ENCODE data around the gene LMO1. TPM values are rescaled to one million over a fixed set of nuclear protein-coding genes. Genes with fewer than 3 reads are reported as not detected.

The LMO1 gene
- total and polyA plus RNA-seq, 2 of the 13 experiments (the other 11 are each of a cell fraction or from before 2014, with no cell fraction given): not detected

GRCh38 chr11:8249482-8249881, 14.2 kb downstream of the LMO1 start (continued):
- TF ChIP-seq POGK (CRISPR knock-in tag; conservative IDR thresholded peaks at IDR 0.05) (no peak), ZNF484 (CRISPR knock-in tag; IDR thresholded peaks at IDR 0.05; ENCODE audit: borderline replicate concordance, low read depth) (no peak), USF2 (IDR thresholded peaks at IDR 0.05; ENCODE audit: low read depth, low read length) (no peak), USF2 (CRISPR knock-in tag; IDR thresholded peaks at IDR 0.05; ENCODE audit: borderline replicate concordance) (no peak), KDM5B (CRISPR knock-in tag; IDR thresholded peaks at IDR 0.05; ENCODE audit: borderline replicate concordance) (no peak), FOXO4 (CRISPR knock-in tag; conservative IDR thresholded peaks at IDR 0.05) (no peak), TOE1 (CRISPR knock-in tag; IDR thresholded peaks at IDR 0.05) (no peak), HNRNPLL (IDR thresholded peaks at IDR 0.05; ENCODE audit: low read depth, low read length, poor library complexity, severe bottlenecking) (no peak), ZNF674 (CRISPR knock-in tag; IDR thresholded peaks at IDR 0.05; ENCODE audit: low read depth) (no peak), SALL1 (CRISPR knock-in tag; IDR thresholded peaks at IDR 0.05) (no peak), ZSCAN30 (CRISPR knock-in tag; IDR thresholded peaks at IDR 0.05) (no peak)
- TF ChIP-seq, protein P1, sequence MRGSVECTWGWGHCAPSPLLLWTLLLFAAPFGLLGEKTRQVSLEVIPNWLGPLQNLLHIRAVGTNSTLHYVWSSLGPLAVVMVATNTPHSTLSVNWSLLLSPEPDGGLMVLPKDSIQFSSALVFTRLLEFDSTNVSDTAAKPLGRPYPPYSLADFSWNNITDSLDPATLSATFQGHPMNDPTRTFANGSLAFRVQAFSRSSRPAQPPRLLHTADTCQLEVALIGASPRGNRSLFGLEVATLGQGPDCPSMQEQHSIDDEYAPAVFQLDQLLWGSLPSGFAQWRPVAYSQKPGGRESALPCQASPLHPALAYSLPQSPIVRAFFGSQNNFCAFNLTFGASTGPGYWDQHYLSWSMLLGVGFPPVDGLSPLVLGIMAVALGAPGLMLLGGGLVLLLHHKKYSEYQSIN (CRISPR knock-in tag; IDR thresholded peaks at IDR 0.05; ENCODE audit: borderline replicate concordance): no peak

All from HepG2 (cell line).